Measurements from ENCODE around the gene XYLT1. TPM values are rescaled to one million over a fixed set of nuclear protein-coding genes. Genes with fewer than 3 reads are reported as not detected.
A peak's percentile ranks its signal among the peaks of the same experiment; 100 is the strongest.

The XYLT1 gene
- total and polyA plus RNA-seq, 12 donors, result 0.29 to 4.0 (median 1.6) TPM

DNA sequence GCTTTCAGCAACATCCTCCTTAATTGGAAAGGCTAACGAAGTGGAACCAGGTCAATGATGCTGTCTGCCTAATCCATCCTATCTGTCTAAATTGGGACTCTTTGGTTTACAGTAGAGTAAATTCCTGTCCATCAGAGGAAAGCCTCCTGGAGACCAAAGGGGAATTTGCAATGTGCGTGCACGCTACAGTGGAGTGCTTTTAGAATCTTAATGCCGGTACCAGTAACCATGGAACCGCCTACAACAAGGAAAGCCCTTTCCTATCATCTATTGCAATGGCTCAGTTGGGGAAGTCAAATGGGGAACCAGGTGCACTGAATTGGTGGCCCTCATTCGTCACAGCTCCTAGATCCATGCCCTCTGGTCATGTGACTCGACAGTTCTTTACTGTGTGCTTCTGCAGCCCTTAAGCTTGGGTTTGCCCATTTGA lies 110.1 kb downstream of the XYLT1 start:
- intact Hi-C loops (cut with DNase I), result no loop called here
- Histone ChIP-seq H3K9me3 (no peaks in the 10 kb centered on the region), H3K4me1 (peaks cover 0 to 71% (median 8%) of the 10 kb centered on the region in 9 donors), H3K36me3 (no peaks in the 10 kb centered on the region), H3K27me3 (no peaks in the 10 kb centered on the region), H3K27ac (peak overlapping the region in 1 of 10 donors; percentile 23), H3K4me3 (no peak overlapping the region)
- TF ChIP-seq, protein P1, sequence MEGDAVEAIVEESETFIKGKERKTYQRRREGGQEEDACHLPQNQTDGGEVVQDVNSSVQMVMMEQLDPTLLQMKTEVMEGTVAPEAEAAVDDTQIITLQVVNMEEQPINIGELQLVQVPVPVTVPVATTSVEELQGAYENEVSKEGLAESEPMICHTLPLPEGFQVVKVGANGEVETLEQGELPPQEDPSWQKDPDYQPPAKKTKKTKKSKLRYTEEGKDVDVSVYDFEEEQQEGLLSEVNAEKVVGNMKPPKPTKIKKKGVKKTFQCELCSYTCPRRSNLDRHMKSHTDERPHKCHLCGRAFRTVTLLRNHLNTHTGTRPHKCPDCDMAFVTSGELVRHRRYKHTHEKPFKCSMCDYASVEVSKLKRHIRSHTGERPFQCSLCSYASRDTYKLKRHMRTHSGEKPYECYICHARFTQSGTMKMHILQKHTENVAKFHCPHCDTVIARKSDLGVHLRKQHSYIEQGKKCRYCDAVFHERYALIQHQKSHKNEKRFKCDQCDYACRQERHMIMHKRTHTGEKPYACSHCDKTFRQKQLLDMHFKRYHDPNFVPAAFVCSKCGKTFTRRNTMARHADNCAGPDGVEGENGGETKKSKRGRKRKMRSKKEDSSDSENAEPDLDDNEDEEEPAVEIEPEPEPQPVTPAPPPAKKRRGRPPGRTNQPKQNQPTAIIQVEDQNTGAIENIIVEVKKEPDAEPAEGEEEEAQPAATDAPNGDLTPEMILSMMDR (IDR thresholded peaks at IDR 0.05), result no peak
- WGBS, 2 donors, result 86 to 96% methylated on average over 7 of the region's 7 CpGs
- DNase-seq (no peak), ATAC-seq (peak in 5 of 8 donors; percentile 18 to 72 (median 52))

DNA sequence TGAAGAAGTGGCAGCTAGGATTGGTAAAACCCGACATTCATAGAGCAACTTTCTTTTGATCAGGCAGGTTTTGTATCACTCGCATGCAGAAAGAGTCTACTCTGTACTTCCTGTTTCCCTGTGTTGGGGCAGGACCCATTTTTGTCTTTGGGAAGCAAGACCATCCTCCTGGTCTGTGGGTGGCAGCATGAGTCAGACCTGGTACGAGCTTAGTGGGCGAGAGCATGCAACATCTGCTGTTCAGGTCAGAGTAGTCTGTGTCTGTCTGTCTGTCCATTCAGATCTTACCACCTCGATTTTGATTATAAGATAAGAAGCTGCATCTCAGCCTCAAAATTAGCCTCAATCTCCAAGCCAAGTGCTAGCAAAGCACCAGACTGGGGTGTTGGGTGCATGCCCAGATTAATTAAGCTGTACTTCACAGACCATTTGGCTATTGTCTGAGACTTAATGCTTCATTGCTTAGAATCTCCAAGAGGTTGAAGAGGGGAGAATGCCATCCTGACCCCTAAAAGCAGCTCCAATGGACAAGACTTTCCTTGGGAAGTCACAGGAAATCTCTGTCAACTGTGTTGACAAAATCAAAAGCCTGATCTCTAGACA lies 110.9 kb downstream of the XYLT1 start:
- 69 to 76% methylated on average over 5 of the region's 5 CpGs for WGBS, 2 donors
- ATAC-seq (peak in 4 of 8 donors; percentile 32 to 43 (median 40)), DNase-seq (no peak)
- H3K36me3 ChIP-seq, result no peaks in the 10 kb centered on the region
- no peak overlapping the region for H3K4me3 ChIP-seq
- peak overlapping the region in 1 of 10 donors; percentile 23 for H3K27ac ChIP-seq
- peaks cover 0 to 63% (median 7%) of the 10 kb centered on the region in 9 donors for H3K4me1 ChIP-seq
- TF ChIP-seq, protein P1 (IDR thresholded peaks at IDR 0.05), result no peak
- intact Hi-C loops (cut with DNase I), result no loop called here
- no peaks in the 10 kb centered on the region for H3K27me3 ChIP-seq
- no peaks in the 10 kb centered on the region for H3K9me3 ChIP-seq

DNA sequence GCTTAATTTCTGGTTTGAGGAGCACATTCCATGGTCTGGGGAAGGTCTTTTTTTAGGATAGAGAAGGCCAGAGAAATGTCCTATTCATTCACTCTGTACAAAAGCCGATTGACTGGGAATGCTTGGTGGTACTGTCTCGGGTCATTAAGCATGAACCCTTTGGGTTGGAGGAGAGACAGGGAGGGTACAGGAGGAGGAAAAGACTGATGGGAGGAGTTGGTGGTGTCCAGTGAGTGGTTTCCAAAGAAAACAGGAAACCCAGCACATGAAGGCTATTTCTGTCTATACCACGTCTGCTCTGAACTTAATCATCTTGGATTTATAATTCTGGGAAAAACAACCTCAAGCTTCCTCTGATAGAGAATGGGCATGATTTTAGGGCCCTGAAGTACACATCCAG lies 111.9 kb downstream of the XYLT1 start:
- TF ChIP-seq, protein P1 (IDR thresholded peaks at IDR 0.05), result no peak
- 44 to 61% methylated on average over 3 of the region's 3 CpGs for WGBS, 2 donors
- peak overlapping the region in 1 of 10 donors; percentile 47 for H3K27ac ChIP-seq
- no peaks in the 10 kb centered on the region for H3K36me3 ChIP-seq
- no peak for DNase-seq
- H3K27me3 ChIP-seq, result no peaks in the 10 kb centered on the region
- H3K4me3 ChIP-seq, result no peak overlapping the region
- intact Hi-C loops (cut with DNase I), result no loop called here
- ATAC-seq, result peak in 4 of 8 donors; percentile 39 to 59 (median 58)
- H3K9me3 ChIP-seq, result no peaks in the 10 kb centered on the region
- H3K4me1 ChIP-seq, result peaks cover 0 to 63% (median 6%) of the 10 kb centered on the region in 9 donors

DNA sequence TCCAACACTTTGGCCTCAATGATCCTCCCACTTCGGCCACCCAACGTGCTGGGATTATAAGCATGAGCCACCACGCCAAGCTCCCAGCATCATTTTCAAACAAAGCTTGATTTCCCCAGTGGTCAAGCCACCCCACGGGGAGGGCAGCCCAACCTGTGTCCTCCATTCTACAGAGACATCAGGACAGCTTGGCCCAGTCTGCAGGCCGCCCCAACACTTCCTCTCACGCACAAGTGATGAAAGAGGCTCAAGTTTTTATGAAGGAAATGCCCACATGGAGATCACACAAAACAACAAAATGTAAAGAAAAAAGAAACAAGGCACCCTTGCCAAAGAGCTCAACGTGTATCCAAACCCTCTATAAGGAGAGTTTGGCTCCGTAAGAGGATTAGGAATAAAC lies 112.4 kb downstream of the XYLT1 start:
- H3K9me3 ChIP-seq, result no peaks in the 10 kb centered on the region
- TF ChIP-seq, protein P1 (IDR thresholded peaks at IDR 0.05), result no peak
- no peaks in the 10 kb centered on the region for H3K36me3 ChIP-seq
- intact Hi-C loops (cut with DNase I), result no loop called here
- peak overlapping the region in 1 of 10 donors; percentile 39 for H3K27ac ChIP-seq
- H3K4me1 ChIP-seq, result peaks cover 0 to 64% (median 6%) of the 10 kb centered on the region in 9 donors
- peak in 1 of 8 donors; percentile 13 for ATAC-seq
- 83 to 90% methylated on average over 8 of the region's 8 CpGs for WGBS, 2 donors
- DNase-seq, result no peak
- H3K27me3 ChIP-seq, result no peaks in the 10 kb centered on the region
- H3K4me3 ChIP-seq, result no peak overlapping the region

All from heart right ventricle (tissue), 16 donors.